Activated CD4-positive, alpha-beta T cell treated with anti-CD3 and anti-CD28 coated beads, Interleukin-2, amount 50 U/mL, for 48 hours (primary cell): ENCODE measurements around the gene FGF14.

Experiments
- DNase-seq, 2 experiments: peaks; one replicate each; pipeline ENCODE4 v3.0.0-alpha.2; 2020

Gene FGF14

GRCh38 chr13:102240110-102240509 lies 161.7 kb downstream of the FGF14 start:
- DNase-seq: no peak

- DNase-seq: no peak
These were observed 164.6 kb downstream of the FGF14 start for GRCh38 chr13:102237230-102237629.

GRCh38 chr13:102236830-102237229 lies 165.0 kb downstream of the FGF14 start:
- no peak for DNase-seq

GRCh38 chr13:102236341-102236740 lies 165.5 kb downstream of the FGF14 start:
- DNase-seq: no peak

GRCh38 chr13:102235689-102236088 lies 166.2 kb downstream of the FGF14 start:
- DNase-seq: no peak

- no peak for DNase-seq
These were observed 167.2 kb downstream of the FGF14 start for GRCh38 chr13:102234618-102235017.

- DNase-seq: no peak
These were observed 168.2 kb downstream of the FGF14 start for GRCh38 chr13:102233566-102234208.

GRCh38 chr13:102231479-102231878 lies 170.4 kb downstream of the FGF14 start:
- no peak for DNase-seq

- DNase-seq: no peak
These were observed 174.1 kb downstream of the FGF14 start for GRCh38 chr13:102227741-102228140.

- DNase-seq: no peak
These were observed 175.3 kb downstream of the FGF14 start for GRCh38 chr13:102226591-102226990.

- DNase-seq: no peak
These were observed 176.0 kb downstream of the FGF14 start for GRCh38 chr13:102225892-102226291.

GRCh38 chr13:102220681-102221228 lies 181.1 kb downstream of the FGF14 start:
- DNase-seq: no peak

GRCh38 chr13:102214956-102215355 lies 186.9 kb downstream of the FGF14 start:
- no peak for DNase-seq

GRCh38 chr13:102212729-102213128 lies 189.1 kb downstream of the FGF14 start:
- no peak for DNase-seq

GRCh38 chr13:102208347-102208746 lies 193.5 kb downstream of the FGF14 start:
- no peak for DNase-seq

- no peak for DNase-seq
These were observed 194.0 kb downstream of the FGF14 start for GRCh38 chr13:102207680-102208342.

- DNase-seq: no peak
These were observed 198.1 kb downstream of the FGF14 start for GRCh38 chr13:102203718-102204117.

GRCh38 chr13:102198418-102199311 lies 203.2 kb downstream of the FGF14 start:
- no peak for DNase-seq

GRCh38 chr13:102197193-102197592 lies 204.7 kb downstream of the FGF14 start:
- DNase-seq: no peak

- DNase-seq: no peak
These were observed 206.0 kb downstream of the FGF14 start for GRCh38 chr13:102195566-102196462.

- DNase-seq: no peak
These were observed 209.0 kb downstream of the FGF14 start for GRCh38 chr13:102192858-102193257.

- no peak for DNase-seq
These were observed 209.8 kb downstream of the FGF14 start for GRCh38 chr13:102191951-102192502.
